ENCODE data around the gene RPUSD2.

Gene RPUSD2

DNA sequence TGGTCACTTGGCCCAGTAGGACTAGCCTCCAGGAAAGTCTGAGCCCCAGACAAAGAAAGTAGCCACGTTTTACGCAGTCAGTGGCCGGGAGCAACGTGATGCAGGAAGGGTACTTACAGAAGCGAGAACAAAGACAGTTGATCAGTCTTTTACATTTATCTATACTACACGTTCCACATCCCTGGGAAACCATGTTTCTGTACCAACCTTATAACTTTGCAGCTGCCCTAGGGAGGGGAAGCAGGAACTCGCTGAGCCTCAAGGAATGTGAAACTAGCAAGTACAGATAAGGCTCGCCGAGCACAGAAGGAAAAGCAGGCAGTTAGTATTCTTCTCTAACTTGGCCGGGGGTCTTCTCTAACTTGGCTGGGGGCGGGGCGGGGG, 21.6 kb downstream of the RPUSD2 start:
- TF ChIP-seq, protein P1, sequence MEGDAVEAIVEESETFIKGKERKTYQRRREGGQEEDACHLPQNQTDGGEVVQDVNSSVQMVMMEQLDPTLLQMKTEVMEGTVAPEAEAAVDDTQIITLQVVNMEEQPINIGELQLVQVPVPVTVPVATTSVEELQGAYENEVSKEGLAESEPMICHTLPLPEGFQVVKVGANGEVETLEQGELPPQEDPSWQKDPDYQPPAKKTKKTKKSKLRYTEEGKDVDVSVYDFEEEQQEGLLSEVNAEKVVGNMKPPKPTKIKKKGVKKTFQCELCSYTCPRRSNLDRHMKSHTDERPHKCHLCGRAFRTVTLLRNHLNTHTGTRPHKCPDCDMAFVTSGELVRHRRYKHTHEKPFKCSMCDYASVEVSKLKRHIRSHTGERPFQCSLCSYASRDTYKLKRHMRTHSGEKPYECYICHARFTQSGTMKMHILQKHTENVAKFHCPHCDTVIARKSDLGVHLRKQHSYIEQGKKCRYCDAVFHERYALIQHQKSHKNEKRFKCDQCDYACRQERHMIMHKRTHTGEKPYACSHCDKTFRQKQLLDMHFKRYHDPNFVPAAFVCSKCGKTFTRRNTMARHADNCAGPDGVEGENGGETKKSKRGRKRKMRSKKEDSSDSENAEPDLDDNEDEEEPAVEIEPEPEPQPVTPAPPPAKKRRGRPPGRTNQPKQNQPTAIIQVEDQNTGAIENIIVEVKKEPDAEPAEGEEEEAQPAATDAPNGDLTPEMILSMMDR (IDR thresholded peaks at IDR 0.05), result no peak
- peak overlapping the region in 1 of 2 donors; percentile 20 for H3K27ac ChIP-seq
- peak overlapping the region; percentile 55 for H3K4me3 ChIP-seq
- DNase-seq (ENCODE audit: low spot score), result no peak

DNA sequence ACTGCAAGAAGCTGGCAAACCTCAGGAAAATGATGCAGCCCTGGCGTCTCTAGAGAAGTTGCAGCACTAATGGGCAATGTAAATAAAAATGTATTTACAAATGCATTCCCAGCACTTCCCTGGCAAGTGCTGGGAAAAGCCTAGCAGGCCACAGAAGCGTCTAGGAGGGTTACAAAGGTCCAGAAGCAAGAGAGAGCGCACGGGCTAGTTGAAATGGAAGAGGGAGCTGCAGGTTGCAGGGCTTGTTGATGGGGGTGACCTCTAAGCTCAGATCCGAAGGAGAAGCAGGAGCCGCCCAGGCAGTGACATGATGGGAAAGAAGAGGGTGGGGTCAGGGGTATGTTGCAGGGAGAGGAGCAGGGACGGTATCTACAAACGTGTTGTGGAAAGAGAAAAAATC, 22.3 kb downstream of the RPUSD2 start:
- Histone ChIP-seq H3K27ac (no peak overlapping the region), H3K4me3 (no peak overlapping the region)
- TF ChIP-seq, protein P1 (IDR thresholded peaks at IDR 0.05), result no peak
- no peak for DNase-seq (ENCODE audit: low spot score)

DNA sequence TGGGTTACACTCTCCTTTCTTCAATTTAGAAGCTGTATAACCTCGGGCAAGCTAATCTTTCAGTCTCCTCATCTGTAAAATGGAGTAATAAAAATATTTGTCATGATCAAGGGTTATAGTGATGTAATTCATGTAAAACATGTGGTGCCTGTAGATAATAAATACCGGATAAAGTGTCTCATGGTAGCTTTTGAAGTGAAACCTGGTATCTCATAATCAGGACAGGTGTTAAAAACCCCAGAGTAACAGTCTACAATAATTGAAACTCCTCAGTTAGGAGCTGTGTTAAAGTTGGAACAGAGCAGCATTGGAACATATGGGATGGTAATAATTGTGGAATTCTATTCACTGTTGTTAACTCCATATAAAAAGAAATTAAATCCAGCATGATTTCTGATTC, 24.1 kb downstream of the RPUSD2 start:
- Histone ChIP-seq H3K4me3 (no peak overlapping the region), H3K27ac (no peak overlapping the region)
- DNase-seq (ENCODE audit: low spot score), result no peak
- TF ChIP-seq, protein P1 (IDR thresholded peaks at IDR 0.05), result no peak

DNA sequence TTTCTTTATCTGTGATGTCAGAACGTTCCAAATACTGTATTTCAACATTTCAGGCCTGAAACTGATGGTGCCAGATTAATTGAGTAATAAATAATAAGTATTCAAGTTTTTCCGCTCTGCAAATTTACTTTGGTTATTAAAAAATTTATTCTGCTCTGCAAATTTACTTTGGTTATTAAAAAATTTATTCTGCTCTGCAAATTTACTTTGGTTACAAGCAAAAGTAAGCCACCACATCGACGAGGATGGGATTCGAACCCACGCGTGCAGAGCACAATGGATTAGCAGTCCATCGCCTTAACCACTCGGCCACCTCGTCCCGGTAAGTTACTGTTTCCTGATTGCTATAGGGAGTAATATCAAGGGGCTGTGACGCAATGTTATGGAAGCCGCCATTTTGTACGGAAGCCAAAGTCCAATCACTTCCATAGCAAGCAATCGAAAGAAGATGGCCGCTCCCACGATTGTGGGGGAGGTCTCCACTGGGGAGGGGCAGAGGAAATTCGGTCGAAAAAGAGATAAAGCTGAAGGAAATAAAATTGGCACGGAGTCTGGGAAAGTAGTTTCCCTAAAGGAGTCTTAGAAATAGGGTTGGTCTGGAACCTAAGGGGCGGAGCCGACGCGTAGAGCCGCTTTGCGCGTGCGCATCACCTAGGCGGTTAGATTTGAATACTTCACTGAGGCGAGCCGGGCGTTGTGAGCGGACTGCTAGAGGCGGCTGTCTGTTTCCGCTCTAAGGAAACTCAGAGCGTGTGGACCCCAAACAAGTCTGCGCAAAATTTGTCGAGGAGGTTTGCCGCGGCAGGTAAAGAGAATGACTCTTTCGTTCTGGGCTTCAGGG, 24.7 kb downstream of the RPUSD2 start, which contains the start of gene KNL1:
Gene KNL1, plus strand, starts transcription at position 662 of the 841 bp plus-strand sequence. CDS start 8,683 bp downstream, outside the sequence.
- DNase-seq (ENCODE audit: low spot score), result peak; percentile 94
- peak within 1 kb of the TSS; percentile 83 to 86 for H3K27ac ChIP-seq
- H3K4me3 ChIP-seq, result peak within 1 kb of the TSS; percentile 72
- TF ChIP-seq, protein P1 (IDR thresholded peaks at IDR 0.05), result no peak

DNA sequence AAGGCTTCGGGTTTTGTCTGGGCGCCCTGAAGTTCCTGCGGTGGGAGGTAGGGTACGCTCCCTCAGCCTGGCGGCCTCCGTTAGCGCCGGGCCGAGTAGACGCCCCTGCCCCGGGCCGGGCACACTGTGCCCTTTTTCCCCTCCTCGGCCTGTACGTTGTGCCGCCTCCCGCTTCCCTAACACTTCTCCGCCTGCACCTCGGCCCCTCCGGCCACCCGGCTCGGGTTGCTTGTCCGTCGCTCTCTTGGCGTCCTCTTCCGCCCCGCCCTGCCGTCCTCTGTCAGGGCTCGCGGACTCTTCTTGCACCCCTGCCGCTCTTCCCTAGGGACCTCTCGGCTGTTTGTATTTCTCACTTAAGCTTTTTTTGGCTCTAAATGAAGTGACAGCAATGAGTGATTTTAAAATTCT, 25.3 kb downstream of the RPUSD2 start:
- DNase-seq (ENCODE audit: low spot score), result peak; percentile 77
- Histone ChIP-seq H3K4me3 (peak overlapping the region; percentile 72), H3K27ac (peak overlapping the region; percentile 83 to 86)
- TF ChIP-seq, protein P1 (IDR thresholded peaks at IDR 0.05), result no peak

DNA sequence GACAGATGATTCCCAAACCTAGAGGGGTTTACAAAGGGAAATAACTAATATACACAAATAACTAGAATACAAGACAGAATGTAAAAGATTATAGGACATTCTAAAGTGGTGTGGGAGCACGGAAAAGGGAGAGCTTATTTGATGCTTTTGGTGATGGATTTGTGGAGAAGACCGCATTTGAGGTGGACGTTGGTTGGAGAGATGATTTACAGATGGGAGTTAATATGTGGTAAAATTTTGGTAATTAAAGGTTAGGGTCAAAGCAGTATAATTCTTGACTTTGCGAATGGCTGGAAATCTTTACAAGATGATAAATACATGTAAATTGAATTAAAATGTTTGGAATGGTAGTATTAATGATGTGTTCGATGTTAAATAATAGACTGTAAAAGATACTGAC, 26.1 kb downstream of the RPUSD2 start:
- no peak overlapping the region for H3K4me3 ChIP-seq
- DNase-seq (ENCODE audit: low spot score), result no peak
- no peak overlapping the region for H3K27ac ChIP-seq
- TF ChIP-seq, protein P1 (IDR thresholded peaks at IDR 0.05), result no peak

DNA sequence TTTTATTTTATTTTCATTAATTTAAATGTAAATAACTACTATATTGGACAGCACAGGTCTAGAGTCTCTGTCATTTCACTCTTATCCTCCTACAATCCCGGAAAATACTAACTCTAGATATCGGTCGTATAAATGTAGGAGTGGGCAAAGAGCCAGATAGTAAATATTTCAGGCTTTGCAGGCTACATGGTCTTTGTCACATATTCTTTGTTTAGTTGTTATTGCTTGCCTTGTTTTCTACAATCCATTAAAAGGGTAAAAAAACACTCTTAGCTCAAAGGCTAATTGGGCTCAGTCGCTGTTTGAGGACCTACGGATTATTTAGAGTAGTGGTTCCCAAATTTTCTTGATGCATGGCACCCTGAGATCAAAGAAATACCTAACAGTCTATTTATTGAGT, 26.7 kb downstream of the RPUSD2 start:
- no peak overlapping the region for H3K4me3 ChIP-seq
- TF ChIP-seq, protein P1 (IDR thresholded peaks at IDR 0.05), result no peak
- no peak overlapping the region for H3K27ac ChIP-seq
- DNase-seq (ENCODE audit: low spot score), result no peak

All from coronary artery (tissue), 2 donors.